ENCODE results near the gene CCDC102B. TPM values are rescaled to one million over a fixed set of nuclear protein-coding genes. Genes with fewer than 3 reads are reported as not detected.

Gene CCDC102B
- total RNA-seq, 6 experiments from 2014 or later, result 1.2 to 3.5 (median 2.5) TPM

DNA sequence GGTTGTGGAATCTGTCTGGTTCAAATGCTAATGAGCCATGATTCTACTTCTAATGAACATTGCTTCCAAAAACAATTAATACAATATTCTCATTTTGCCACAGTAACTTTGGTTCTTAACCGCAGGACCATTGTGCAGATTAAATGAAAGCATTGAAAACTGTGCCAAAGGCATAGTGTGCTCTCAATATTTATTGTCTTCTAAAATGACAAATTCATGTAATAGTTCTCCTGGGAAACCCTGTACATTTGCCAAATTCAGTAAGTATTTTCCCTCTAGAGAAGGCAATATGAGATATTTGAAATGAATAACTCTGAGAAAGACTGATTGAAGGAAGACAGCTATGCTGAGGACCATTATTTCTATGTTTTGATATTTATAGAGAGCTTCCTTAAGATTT lies 246.3 kb downstream of the CCDC102B start:
- no peak for DNase-seq
- TF ChIP-seq, protein P1, sequence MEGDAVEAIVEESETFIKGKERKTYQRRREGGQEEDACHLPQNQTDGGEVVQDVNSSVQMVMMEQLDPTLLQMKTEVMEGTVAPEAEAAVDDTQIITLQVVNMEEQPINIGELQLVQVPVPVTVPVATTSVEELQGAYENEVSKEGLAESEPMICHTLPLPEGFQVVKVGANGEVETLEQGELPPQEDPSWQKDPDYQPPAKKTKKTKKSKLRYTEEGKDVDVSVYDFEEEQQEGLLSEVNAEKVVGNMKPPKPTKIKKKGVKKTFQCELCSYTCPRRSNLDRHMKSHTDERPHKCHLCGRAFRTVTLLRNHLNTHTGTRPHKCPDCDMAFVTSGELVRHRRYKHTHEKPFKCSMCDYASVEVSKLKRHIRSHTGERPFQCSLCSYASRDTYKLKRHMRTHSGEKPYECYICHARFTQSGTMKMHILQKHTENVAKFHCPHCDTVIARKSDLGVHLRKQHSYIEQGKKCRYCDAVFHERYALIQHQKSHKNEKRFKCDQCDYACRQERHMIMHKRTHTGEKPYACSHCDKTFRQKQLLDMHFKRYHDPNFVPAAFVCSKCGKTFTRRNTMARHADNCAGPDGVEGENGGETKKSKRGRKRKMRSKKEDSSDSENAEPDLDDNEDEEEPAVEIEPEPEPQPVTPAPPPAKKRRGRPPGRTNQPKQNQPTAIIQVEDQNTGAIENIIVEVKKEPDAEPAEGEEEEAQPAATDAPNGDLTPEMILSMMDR (IDR thresholded peaks at IDR 0.05), result no peak
- no peaks in the 10 kb centered on the region for H3K4me1 Mint-ChIP-seq (ENCODE audit: low read depth)
- H3K9me3 Mint-ChIP-seq, result peaks cover 22% of the 10 kb centered on the region; the same call in 1 of the 2 replicates
- H3K4me3 Mint-ChIP-seq, result no peak overlapping the region
- H3K36me3 Mint-ChIP-seq (ENCODE audit: low read depth), result no peaks in the 10 kb centered on the region
- H3K27ac Mint-ChIP-seq, result no peak overlapping the region
- H3K27me3 Mint-ChIP-seq (ENCODE audit: insufficient read depth), result peaks cover 1% of the 10 kb centered on the region

DNA sequence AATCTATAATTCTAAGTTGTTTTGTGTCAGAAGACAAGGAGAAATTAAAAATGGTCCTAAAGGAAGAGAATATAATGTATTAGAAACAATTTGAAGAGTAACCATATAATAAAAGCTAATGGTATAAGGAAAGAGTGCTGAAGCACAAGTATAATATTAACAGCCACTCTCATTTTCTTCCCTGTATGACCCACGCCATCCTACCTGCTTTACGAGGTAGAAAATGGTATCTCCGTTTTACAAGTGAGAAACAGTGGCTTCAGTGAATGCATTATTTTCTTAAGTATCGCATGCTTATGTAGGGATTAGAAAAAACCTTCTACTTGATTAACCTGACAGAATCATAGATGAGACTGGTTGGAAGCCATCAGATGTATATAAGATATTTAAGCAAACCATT lies 266.2 kb downstream of the CCDC102B start:
- Mint-ChIP-seq H3K4me1 (ENCODE audit: low read depth) (no peaks in the 10 kb centered on the region), H3K27ac (no peak overlapping the region), H3K36me3 (ENCODE audit: low read depth) (no peaks in the 10 kb centered on the region), H3K4me3 (no peak overlapping the region), H3K9me3 (peaks cover 14% of the 10 kb centered on the region; the same call in 1 of the 2 replicates), H3K27me3 (ENCODE audit: insufficient read depth) (no peaks in the 10 kb centered on the region)
- TF ChIP-seq, protein P1 (IDR thresholded peaks at IDR 0.05), result no peak
- DNase-seq, result no peak

DNA sequence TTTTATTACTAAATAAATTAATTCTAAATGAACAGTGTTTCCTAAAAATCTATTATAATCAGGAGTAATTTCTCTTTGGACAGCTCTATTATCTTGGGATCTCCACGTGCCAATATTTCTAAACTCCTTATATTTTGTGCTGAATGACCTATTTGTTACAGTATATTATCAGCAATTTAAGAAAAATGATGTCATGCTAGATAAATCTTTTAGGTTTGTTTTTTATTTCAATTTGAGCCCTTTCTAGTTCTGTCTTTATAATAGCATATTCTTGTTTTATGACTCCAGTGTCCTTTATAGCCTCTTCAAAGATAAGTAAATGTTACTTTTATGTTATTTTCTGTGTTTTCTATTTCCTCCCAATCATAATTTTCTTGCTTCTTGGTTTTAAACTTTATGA lies 269.2 kb downstream of the CCDC102B start:
- peaks cover 12% of the 10 kb centered on the region; the same call in 1 of the 2 replicates for H3K9me3 Mint-ChIP-seq
- no peaks in the 10 kb centered on the region for H3K4me1 Mint-ChIP-seq (ENCODE audit: low read depth)
- H3K36me3 Mint-ChIP-seq (ENCODE audit: low read depth), result no peaks in the 10 kb centered on the region
- DNase-seq, result no peak
- no peak overlapping the region for H3K27ac Mint-ChIP-seq
- H3K27me3 Mint-ChIP-seq (ENCODE audit: insufficient read depth), result no peaks in the 10 kb centered on the region
- H3K4me3 Mint-ChIP-seq, result no peak overlapping the region
- TF ChIP-seq, protein P1 (IDR thresholded peaks at IDR 0.05), result no peak

DNA sequence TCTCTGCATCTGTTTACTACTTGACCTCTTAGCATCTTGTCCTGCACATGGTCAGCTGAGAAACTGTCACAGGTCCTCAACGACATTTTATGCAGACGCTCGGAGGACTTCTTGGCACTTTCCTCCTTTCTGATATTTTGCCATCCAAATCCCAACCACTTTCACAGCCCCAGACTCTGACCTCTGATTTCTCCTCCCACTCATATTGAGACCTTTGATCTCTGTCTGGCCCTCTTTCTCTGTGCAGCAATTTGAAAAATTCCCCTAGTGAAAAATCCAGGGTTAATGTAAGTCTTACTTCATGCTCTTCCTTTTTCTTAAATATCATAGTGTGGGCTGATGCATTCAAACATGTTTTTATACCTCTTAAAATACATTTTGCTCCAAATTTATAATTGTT lies 273.8 kb downstream of the CCDC102B start:
- TF ChIP-seq, protein P1 (IDR thresholded peaks at IDR 0.05), result no peak
- Mint-ChIP-seq H3K27ac (no peak overlapping the region), H3K9me3 (peaks cover 17% of the 10 kb centered on the region), H3K36me3 (ENCODE audit: low read depth) (no peaks in the 10 kb centered on the region), H3K4me1 (ENCODE audit: low read depth) (no peaks in the 10 kb centered on the region), H3K4me3 (no peak overlapping the region), H3K27me3 (ENCODE audit: insufficient read depth) (no peaks in the 10 kb centered on the region)
- no peak for DNase-seq

DNA sequence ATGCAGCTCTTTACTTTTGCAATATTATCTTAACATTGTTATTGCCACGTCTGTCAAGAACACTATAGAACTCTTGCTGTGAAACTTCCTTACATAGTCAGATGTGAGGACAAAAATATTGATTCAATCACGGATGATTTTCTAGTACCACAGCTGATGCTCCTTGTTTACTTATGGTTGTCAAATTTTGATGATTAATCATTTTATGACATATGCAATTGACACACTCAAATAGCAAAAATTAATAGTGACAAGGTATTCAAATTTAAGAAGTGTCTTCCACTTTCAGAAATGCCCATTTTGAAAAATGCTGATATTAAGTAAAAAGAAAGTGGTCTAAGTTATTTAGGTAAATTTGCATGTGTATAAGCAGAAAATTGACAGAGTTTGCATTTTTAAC lies 284.0 kb downstream of the CCDC102B start:
- Mint-ChIP-seq H3K27ac (no peak overlapping the region), H3K9me3 (peaks cover 15% of the 10 kb centered on the region), H3K27me3 (ENCODE audit: insufficient read depth) (no peaks in the 10 kb centered on the region), H3K4me3 (no peak overlapping the region), H3K36me3 (ENCODE audit: low read depth) (no peaks in the 10 kb centered on the region), H3K4me1 (ENCODE audit: low read depth) (no peaks in the 10 kb centered on the region)
- DNase-seq, result no peak
- TF ChIP-seq, protein P1 (IDR thresholded peaks at IDR 0.05), result no peak

DNA sequence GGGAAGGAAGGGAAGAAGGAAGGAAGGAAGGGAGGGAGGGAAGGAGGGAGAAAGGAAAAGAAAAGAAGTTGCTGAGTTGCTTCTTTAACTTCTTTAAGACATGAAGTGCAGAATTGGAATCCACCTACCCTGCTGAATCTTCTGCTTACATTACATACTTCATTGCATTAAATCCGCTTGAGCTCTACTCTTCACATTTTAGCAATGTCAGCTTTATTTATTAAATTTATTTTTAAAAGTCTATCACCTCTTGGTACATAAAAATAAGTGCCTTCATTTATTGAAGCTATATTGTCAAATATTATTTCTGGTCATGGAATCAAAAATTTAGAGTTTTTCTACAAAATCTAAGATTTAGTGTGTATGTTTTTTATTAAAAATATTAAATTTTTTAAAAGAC lies 284.6 kb downstream of the CCDC102B start:
- H3K4me3 Mint-ChIP-seq, result no peak overlapping the region
- no peaks in the 10 kb centered on the region for H3K36me3 Mint-ChIP-seq (ENCODE audit: low read depth)
- H3K4me1 Mint-ChIP-seq (ENCODE audit: low read depth), result no peaks in the 10 kb centered on the region
- H3K27me3 Mint-ChIP-seq (ENCODE audit: insufficient read depth), result no peaks in the 10 kb centered on the region
- H3K9me3 Mint-ChIP-seq, result peaks cover 9% of the 10 kb centered on the region; the same call in 1 of the 2 replicates
- TF ChIP-seq, protein P1 (IDR thresholded peaks at IDR 0.05), result no peak
- no peak overlapping the region for H3K27ac Mint-ChIP-seq
- no peak for DNase-seq
